GM12892 (cell line): ENCODE data around the gene TRIM17.

ENCODE experiments used
- POLR2AphosphoS5 ChIP-seq: IDR thresholded peaks from 2 replicates; pipeline ENCODE4 v1.6.1; 2011; ENCODE audit warnings: low read depth, low read length, control low read depth
- TAF1 ChIP-seq: IDR thresholded peaks from 2 replicates; pipeline ENCODE4 v1.6.1; 2011; ENCODE audit warnings: low read depth, mild to moderate bottlenecking, control low read depth, low read length, borderline replicate concordance

- no peak for TF ChIP-seq TAF1
- TF ChIP-seq POLR2AphosphoS5 = no peak
Measured at GRCh38 chr1:228381356-228381755, 35.3 kb downstream of the TRIM17 start.
